CD4-positive, alpha-beta T cell treated with Interleukin-21 for 1 hour (primary cell): ENCODE measurements around the gene UGT1A6.

Source experiments
- DNase-seq: peaks from one replicate; pipeline ENCODE4 v3.0.0-alpha.2; 2020

The UGT1A6 gene

GRCh38 chr2:233803292-233803911 lies 110.7 kb downstream of the UGT1A6 start:
- no peak for DNase-seq

- DNase-seq: no peak
These were observed 111.3 kb downstream of the UGT1A6 start for GRCh38 chr2:233803994-233804393.

- DNase-seq: no peak
These were observed 114.7 kb downstream of the UGT1A6 start for GRCh38 chr2:233807215-233807865.

- no peak for DNase-seq
These were observed 115.6 kb downstream of the UGT1A6 start for GRCh38 chr2:233807966-233808935.

GRCh38 chr2:233810385-233810784 lies 117.7 kb downstream of the UGT1A6 start:
- no peak for DNase-seq

GRCh38 chr2:233811087-233811486 lies 118.4 kb downstream of the UGT1A6 start:
- DNase-seq: no peak

GRCh38 chr2:233811732-233812131 lies 119.0 kb downstream of the UGT1A6 start:
- no peak for DNase-seq

- DNase-seq: no peak
These were observed 120.8 kb downstream of the UGT1A6 start for GRCh38 chr2:233813236-233814055.

GRCh38 chr2:233814056-233814835 lies 121.6 kb downstream of the UGT1A6 start:
- no peak for DNase-seq

- DNase-seq: no peak
These were observed 123.2 kb downstream of the UGT1A6 start for GRCh38 chr2:233815861-233816260.

GRCh38 chr2:233816334-233816733 lies 123.6 kb downstream of the UGT1A6 start:
- DNase-seq: no peak

GRCh38 chr2:233816771-233817170 lies 124.1 kb downstream of the UGT1A6 start:
- no peak for DNase-seq

- DNase-seq: no peak
These were observed 124.7 kb downstream of the UGT1A6 start for GRCh38 chr2:233817361-233817911.

- no peak for DNase-seq
These were observed 125.4 kb downstream of the UGT1A6 start for GRCh38 chr2:233817995-233818638.

GRCh38 chr2:233818639-233819621 lies 126.2 kb downstream of the UGT1A6 start:
- DNase-seq: no peak

- no peak for DNase-seq
These were observed 127.4 kb downstream of the UGT1A6 start for GRCh38 chr2:233819884-233820773.

GRCh38 chr2:233820774-233821105 lies 128.1 kb downstream of the UGT1A6 start:
- no peak for DNase-seq

- no peak for DNase-seq
These were observed 128.5 kb downstream of the UGT1A6 start for GRCh38 chr2:233821196-233821595.

- DNase-seq: no peak
These were observed 129.0 kb downstream of the UGT1A6 start for GRCh38 chr2:233821709-233822100.
